HepG2 (cell line): ENCODE measurements around the gene TMTC2.

ENCODE experiments used
- NR1H2 ChIP-seq: sonication (generic); formaldehyde crosslinking; IDR thresholded peaks from 2 replicates; pipeline ENCODE4 v1.8.1; 2022; ENCODE audit warnings: low read depth, missing genetic modification reagents, borderline replicate concordance
- TF ChIP-seq, protein P1 (sequence below), 2 experiments: fragments of 450-650 bp in 1 of 2; sonication (generic) in 1 of 2; formaldehyde crosslinking in 1 of 2; IDR thresholded peaks; 2 replicates each; pipeline versions ENCODE4 v1.6.1 to v1.8.0; 2016 to 2022; ENCODE audit warnings: antibody characterized with exemption in 1 of 2, mild to moderate bottlenecking in 1 of 2, missing genetic modification reagents in 1 of 2
- TF ChIP-seq, protein P2 (sequence below): sonication (generic); formaldehyde crosslinking; IDR thresholded peaks from 2 replicates; pipeline ENCODE4 v1.4.0; 2020; ENCODE audit warnings: mild to moderate bottlenecking, missing genetic modification reagents

DNA sequence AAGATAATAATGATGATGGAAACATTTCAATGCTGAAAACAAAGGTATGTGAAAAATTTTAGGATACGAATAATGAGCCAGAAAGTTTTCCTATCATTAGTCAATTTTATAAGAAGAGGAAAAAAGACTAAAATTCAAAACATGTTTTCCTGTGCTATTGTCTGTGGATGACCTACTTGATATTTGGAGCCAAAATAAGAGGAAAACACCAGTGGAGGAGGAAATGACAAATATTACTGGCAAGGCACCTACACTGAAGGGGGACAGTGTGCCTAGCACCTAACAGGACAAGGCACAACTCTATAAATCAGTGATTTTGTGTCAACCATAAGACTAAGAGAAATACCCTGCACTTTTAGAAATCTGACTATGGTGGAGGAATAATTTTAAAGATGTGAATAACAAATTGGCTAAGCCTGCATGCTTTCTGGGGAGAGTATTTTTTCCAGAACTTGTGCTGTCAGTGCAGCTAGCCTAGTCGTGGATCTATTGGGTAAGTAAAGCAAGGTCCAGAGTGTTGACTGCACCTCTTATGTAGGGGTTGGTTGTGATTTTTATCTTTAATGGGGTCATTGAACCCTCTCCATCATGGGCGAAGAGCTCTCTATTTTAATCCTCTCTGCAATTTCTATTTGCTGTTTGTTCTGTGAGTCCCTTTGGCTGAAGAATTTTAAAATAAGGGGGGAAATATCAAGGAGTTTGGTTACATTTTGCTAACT lies 398.0 kb downstream of the TMTC2 start:
- TF ChIP-seq, protein P1, sequence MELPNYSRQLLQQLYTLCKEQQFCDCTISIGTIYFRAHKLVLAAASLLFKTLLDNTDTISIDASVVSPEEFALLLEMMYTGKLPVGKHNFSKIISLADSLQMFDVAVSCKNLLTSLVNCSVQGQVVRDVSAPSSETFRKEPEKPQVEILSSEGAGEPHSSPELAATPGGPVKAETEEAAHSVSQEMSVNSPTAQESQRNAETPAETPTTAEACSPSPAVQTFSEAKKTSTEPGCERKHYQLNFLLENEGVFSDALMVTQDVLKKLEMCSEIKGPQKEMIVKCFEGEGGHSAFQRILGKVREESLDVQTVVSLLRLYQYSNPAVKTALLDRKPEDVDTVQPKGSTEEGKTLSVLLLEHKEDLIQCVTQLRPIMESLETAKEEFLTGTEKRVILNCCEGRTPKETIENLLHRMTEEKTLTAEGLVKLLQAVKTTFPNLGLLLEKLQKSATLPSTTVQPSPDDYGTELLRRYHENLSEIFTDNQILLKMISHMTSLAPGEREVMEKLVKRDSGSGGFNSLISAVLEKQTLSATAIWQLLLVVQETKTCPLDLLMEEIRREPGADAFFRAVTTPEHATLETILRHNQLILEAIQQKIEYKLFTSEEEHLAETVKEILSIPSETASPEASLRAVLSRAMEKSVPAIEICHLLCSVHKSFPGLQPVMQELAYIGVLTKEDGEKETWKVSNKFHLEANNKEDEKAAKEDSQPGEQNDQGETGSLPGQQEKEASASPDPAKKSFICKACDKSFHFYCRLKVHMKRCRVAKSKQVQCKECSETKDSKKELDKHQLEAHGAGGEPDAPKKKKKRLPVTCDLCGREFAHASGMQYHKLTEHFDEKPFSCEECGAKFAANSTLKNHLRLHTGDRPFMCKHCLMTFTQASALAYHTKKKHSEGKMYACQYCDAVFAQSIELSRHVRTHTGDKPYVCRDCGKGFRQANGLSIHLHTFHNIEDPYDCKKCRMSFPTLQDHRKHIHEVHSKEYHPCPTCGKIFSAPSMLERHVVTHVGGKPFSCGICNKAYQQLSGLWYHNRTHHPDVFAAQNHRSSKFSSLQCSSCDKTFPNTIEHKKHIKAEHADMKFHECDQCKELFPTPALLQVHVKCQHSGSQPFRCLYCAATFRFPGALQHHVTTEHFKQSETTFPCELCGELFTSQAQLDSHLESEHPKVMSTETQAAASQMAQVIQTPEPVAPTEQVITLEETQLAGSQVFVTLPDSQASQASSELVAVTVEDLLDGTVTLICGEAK (IDR thresholded peaks at IDR 0.05), result no peak
- TF ChIP-seq, protein P1 (CRISPR knock-in tag; IDR thresholded peaks at IDR 0.05), result no peak
- TF ChIP-seq, protein P2, sequence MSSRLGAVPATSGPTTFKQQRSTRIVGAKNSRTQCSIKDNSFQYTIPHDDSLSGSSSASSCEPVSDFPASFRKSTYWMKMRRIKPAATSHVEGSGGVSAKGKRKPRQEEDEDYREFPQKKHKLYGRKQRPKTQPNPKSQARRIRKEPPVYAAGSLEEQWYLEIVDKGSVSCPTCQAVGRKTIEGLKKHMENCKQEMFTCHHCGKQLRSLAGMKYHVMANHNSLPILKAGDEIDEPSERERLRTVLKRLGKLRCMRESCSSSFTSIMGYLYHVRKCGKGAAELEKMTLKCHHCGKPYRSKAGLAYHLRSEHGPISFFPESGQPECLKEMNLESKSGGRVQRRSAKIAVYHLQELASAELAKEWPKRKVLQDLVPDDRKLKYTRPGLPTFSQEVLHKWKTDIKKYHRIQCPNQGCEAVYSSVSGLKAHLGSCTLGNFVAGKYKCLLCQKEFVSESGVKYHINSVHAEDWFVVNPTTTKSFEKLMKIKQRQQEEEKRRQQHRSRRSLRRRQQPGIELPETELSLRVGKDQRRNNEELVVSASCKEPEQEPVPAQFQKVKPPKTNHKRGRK, result no peak
- TF ChIP-seq NR1H2 (CRISPR knock-in tag), result no peak
